Choroid plexus epithelial cell (primary cell): ENCODE measurements around the gene MTOR.

Source experiments
- DNase-seq: peaks from one replicate; pipeline ENCODE4 v3.0.0-alpha.2; 2010; ENCODE audit warnings: low read depth
- H3K4me3 ChIP-seq: 2 replicates; pipeline ENCODE4 v1.5.1; 2011; ENCODE audit warnings: low read depth, mild to moderate bottlenecking, control low read depth, low read length, moderate library complexity
- TF ChIP-seq, protein P1 (sequence below): conservative IDR thresholded peaks from 2 replicates; pipeline ENCODE4 v1.5.1; 2011; ENCODE audit warnings: low read depth, mild to moderate bottlenecking, control low read depth, inconsistent platforms, low read length, moderate library complexity

The MTOR gene

DNA sequence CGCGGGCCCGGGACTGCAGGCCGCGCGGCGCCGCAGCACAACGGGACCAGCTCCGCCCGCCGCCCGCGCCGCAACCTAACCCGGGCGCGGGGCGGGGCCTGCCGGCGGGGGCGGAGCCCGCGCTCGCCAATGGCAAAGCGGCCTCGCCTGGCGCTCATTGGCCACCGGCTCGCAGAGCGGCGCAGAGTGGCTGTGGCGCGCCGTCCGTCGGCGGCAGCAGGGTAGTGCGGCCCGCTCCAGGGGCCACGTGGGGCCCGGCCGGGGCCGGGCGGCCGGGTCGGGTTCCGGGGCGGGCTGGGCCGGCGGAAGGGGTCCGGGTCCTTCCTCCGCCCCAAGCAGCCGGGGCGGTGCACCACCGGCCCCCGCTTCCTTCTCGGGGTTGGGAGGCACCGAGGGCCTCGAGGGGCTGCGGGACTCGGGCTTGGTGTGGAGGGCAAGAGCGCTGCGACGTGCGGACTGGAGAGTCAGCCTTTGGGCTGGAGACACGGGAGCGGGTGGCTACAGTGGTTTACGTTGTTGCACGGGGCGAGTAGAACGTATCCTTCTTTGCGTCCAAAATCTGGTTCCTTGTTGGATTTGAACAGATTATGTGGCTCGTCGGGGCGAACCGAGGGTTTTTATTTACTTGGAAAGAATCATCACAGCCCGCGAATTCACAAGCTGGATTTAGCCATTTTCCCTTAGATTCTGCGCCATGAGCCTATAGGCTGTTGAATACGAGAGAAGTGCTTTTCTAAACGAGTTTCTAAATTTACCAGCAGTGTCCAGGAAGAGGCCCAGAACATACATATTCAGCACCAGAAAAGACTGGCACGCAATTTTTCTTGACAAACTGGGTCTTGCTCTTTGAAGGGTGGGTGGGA, 202.2 kb downstream of the MTOR start, which contains the start of gene SRM:
Gene SRM, minus strand, starts transcription at position 51 of the 863 bp plus-strand sequence. CDS start 75 bp downstream, outside the sequence.
- DNase-seq: peak; percentile 90
- peak within 1 kb of the TSS; percentile 86 for H3K4me3 ChIP-seq
- TF ChIP-seq, protein P1, sequence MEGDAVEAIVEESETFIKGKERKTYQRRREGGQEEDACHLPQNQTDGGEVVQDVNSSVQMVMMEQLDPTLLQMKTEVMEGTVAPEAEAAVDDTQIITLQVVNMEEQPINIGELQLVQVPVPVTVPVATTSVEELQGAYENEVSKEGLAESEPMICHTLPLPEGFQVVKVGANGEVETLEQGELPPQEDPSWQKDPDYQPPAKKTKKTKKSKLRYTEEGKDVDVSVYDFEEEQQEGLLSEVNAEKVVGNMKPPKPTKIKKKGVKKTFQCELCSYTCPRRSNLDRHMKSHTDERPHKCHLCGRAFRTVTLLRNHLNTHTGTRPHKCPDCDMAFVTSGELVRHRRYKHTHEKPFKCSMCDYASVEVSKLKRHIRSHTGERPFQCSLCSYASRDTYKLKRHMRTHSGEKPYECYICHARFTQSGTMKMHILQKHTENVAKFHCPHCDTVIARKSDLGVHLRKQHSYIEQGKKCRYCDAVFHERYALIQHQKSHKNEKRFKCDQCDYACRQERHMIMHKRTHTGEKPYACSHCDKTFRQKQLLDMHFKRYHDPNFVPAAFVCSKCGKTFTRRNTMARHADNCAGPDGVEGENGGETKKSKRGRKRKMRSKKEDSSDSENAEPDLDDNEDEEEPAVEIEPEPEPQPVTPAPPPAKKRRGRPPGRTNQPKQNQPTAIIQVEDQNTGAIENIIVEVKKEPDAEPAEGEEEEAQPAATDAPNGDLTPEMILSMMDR: peak; percentile 35

DNA sequence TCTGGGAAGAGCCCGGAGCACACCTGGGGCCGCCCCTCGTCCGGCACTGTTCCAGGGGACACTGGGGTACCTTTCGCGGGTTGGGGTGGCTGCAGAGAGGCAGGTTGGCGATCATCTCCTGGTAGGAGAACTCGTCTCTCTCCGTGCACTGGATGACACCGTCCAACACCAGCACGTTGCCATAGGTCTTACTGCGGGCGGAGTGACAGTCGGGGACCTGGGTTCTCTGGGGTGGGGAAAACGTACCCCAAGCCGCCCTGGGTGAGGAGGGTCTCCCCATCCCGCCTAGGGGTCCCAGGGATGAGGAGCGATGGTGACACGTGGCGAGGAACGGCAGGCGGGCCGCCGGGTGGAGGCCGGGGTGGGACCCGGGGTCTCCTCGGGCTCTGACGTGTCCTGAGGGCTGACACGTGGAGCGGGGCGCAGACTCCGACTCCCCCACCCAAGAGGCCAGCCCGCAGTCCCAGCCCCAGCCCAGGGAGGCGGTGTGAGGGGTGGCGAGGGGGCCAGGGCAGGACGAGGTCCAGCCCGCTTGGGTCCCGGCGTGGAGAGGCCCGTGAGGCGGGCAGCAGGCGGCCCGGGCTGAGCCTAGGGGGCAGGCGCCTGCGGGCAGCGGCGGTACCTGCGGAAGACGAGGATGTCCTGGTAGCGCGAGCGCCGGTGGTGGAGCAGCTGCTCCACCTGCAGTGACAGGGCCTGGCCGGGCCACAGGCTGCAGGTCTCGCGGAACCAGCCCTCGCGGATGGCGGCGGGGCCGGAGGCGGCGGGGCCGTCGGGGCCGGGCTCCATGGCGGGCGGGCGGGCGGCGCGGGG, 203.0 kb downstream of the MTOR start:
- DNase-seq: peak; percentile 17
- H3K4me3 ChIP-seq: peak overlapping the region; percentile 84
- TF ChIP-seq, protein P1: no peak

DNA sequence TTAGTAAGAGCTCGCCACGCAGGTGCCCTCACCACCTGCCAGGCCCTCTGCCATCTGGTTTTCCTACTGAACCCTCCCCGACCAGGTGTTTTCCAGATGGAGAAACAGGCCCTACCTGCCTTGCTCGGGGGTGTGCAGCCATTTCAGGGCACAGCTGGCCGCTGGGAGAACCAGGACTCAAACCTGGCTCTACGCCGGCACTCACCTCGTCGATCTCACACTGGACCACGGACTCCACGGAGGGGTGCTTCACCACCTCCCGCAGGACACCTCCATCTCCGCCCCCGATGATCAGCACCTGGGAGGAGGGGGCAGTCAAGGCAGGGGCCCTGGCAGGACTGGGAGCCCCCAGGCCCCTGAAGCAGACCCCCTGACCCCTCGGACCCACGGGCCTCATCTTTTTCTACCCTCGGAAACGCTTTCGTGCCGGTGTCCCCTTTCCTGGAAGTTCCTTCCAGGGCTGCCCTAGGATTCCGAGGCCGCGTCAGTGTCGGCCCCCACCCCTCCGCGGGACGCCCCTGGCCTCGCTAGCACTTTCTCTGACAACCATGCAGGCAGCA, 203.7 kb downstream of the MTOR start:
- TF ChIP-seq, protein P1: no peak
- peak overlapping the region; percentile 84 for H3K4me3 ChIP-seq

DNA sequence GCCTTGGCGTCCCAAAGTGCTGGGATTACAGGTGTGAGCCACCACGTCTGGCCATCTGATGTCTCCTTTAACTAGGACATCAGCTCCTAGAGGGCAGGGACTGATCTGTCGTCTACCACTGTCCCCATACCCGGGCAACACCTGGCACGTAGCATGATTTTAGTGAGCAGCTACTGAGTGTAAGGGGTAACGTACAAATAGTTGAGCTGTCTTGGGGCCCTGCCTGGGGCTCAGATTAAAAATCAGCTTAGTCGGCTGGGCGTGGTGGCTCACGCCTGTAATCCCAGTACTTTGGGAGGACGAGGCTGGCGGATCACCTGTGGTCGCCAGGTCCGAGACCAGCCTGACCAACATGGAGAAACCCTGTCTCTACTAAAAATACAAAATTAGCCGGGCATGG, 204.3 kb downstream of the MTOR start:
- DNase-seq: no peak
- H3K4me3 ChIP-seq: no peak overlapping the region
- TF ChIP-seq, protein P1: no peak

More for the DNA sequence above, 203.7 kb downstream of the MTOR start:
- no peak for DNase-seq

DNA sequence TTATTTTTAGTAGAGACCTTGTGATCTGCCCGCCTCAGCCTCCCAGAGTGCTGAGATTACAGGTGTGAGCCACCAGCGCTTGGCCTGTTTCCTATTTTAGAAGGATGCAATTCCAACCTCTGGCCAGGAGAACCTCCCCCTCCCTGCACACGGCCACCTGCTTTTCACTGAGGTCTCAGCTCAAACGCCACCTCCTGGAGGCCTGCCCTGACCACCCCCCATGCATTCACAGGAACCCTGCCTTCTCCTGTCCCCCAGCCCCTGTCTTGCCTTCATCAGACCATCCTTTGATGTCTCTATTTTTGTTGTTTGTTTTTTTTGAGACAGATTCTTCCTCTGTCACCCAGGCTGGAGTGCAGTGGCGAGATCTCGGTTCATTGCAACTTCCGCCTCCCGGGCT, 204.9 kb downstream of the MTOR start:
- H3K4me3 ChIP-seq: no peak overlapping the region
- no peak for DNase-seq
- TF ChIP-seq, protein P1: no peak
